Left hindlimb (tissue), 1 donor: ENCODE measurements around the gene ALK.

ENCODE experiments used
- DNase-seq: peaks from one replicate; pipeline ENCODE4 v3.0.0-alpha.2; 2018

Gene ALK

DNA sequence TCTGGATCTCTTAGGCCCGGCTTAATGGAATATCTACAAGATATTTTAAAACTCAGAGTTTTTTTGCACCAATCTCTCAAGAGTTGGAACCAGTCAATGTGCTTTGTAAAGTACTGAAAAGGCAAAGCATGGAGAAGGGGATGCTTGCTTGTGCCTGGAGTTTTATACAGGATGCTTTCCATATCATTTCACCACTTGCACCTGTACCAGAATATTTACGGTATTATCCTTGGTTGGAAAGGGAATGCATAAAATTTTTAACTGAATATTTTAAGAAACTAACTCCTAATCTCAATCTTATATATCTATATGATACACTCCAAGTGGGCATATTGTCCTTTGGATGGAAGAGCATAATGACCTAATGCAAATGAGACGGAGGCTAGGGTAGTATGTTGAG is 487.5 kb downstream of the ALK start:
- no peak for DNase-seq

DNA sequence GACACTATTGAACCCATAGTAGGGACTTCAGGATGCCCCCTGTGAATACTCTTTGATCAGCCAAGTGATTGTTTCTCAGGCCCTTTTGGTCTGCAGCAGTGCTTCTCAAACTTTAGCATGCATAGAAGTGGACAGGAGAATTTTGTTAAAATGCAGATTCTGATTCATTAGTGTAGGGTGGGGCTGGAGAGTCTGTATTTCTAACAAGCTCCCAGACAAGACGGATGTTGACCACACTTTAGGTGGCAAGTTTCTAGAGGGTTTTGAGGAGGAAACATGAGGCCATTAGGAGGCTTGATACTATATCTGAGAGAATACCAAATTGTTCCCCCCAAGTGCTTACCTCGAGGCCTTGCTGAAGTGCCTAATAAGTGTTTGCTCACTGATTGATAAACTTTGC is 488.3 kb downstream of the ALK start:
- DNase-seq: no peak

DNA sequence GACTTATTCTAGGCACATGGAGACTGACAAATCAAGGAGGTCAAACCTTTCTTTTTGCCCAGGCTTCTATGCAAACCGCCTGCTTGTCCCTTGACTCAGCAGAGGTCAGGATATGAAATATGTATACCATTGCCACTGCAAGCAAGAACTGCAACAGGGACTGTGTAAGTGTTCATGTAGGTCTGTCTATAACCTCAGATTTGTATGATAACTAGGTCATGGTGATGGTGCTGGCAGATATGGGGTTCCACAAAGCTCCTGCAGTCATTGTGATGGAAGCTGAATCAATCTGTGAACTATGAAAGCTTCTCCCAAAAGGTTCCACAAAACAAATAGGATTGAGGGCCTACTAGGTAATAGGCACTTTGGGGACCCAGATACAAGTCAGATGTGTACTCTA is 489.9 kb downstream of the ALK start:
- no peak for DNase-seq

DNA sequence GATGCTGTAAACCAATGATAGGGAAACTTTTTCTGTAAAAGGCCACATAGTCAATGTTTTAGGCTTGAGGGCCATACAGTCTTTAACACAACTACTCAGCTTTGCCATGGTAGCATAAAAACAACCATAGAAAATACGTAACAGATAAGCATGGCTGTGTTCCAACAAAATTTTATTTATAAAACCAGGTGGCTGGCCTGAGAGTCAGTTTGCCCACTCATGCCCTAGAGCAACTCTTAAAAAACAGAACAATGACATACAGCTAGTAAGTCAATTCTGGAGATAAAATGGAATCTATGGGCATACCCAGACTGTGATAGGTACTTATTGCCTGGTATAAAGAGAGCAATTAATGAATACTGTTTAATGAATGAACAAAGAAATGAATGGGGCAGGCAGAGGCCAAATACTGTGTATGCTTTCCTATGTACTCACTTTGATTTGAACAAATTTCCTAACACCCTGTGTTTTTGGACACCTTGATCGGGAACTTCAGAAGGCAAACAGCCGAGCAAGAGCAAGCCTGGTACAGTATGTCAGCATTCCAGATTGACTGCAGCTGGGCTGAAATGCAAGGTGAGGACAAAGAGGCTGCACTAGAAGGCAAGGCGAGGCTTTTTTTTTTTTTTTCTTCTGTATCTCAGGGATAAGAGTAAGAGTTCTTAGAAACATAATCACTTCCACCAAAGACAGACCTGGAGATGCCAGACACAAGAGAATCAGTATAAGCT is 490.8 kb downstream of the ALK start:
- no peak for DNase-seq

DNA sequence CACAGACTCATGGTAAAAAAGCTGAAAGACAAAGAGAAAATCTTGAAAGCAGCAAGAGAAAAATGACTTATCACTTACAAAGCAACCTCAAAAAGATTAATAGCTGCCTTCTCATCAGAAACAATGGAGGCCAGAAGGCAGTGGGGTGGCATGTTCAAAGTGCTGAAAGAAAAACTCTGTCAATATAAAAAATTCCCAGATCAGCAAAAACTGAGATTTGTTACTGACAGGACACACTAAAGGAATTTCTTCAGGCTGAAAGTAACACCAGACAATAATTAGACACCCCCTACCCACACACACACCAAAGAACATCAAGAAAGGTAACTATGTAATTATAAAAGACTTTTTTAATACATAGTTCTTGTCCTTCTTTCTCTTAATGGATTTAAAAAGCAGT is 495.0 kb downstream of the ALK start:
- DNase-seq: no peak

DNA sequence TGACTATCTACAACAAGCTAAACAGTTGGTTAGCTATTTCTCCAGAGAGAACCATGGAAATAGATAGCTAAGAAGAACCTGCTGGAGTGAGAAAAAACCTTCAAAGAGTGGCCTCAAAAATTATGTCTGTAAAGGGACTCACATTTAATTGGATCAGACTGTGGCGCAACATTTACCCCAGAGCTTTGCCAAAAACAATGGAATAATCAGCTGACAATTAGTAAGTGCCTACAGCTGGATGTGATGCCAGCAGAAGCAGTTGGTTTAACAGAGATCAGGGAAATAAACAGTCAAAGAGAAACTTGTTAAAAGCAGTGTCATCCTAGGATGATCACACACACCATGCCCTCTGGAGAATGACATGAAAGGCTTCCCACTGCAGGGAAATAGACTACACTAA is 495.5 kb downstream of the ALK start:
- DNase-seq: no peak

DNA sequence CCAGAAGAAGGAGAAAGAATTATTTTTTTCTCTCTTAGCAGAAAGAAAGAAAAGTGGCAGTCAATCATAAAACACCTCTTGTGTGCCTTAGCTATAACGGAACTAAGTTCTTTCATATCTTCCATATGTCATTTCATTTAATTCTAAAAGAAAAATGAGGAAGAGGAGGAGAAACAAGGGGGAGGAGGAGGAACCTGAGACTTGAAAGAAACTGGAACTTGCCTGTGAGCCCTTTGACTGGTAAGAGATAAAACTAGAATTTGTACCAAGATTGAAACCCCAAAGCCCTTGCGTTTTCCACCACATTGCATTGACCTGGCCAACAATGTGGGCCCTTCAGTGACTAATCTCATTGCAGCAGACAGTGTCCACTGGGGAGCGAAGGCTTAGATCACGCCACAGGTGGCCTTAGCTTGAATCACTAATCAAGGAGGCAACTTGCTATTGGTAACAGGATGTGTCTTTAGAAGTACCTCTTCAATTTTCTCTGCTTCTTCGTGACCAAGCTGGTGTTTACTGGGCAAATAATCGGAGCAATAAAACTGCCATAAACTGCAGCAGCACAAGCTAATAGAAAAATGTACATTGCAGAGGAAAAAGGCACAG is 498.2 kb downstream of the ALK start:
- DNase-seq: no peak

DNA sequence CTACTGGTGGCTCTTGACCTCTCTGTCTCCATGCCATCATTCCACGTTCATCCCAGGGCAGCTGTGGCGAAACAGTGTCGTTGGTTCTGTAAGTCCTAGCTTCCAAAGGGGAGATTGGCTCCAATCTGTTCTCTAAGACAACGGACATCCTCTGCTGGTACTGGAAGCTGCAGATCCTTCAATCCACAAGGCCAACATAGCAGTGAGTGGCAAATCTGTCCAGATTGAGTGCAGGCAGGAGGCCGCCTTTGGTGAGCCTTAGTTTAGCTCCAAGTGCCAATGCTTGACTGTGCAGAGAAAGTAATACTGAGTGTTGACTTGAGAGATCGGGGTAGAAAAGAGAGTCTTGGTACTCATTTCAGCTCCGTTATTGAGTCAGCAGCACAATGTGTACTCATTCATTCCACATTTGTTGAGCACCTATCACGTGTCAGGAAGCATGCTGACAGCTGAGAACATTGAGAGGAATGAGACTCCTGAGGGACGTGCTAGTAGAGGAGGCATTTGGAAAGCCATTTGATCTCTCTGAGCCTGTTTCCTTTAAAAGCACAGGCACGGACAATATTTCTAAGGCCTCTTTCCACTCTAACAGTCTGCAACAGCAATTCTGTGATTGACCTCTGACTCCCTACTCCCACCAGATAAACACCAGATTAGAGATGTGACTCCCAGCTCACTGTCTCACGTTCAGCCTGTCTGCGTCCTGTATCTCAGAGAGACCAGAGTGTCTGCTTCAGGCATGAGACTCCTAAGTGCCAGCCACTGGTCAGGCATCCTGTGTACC is 500.2 kb downstream of the ALK start:
- DNase-seq: no peak

DNA sequence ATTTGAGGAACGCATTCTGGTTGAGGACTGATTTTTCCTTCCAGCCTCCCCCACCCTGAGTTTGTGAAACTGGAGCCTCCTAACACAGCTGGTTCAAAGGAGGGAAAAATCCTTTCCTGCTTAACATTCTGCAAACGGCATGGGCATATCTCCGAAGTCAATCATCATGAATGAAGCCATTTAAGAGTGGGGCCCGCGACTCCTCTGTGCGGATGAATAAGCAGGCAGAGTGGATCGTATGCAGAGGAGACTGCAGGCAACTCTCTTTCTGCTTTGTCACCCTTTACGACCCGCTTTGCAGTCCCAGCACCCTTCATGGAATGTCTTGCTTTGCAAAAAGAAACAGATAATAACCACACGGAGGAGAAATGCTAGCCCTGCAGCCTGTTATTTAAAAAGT is 500.9 kb downstream of the ALK start:
- no peak for DNase-seq

DNA sequence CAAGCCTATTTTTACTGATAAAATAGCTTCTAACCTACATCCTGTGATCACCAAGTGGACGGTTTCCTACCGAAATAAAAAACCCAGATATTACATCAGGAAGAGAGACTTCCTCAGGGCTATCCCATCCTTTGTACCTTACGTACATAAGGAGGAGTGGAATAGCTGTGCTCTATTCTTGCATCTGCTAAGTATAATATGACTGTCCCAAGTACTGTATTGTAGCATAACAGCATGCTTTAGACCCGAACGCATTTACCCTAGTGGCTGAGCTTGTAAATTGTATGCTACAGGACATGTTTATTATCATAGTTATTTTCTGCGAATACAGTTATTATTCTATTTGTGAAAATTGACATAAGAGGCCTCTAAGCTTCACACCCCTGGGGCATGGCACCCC is 503.8 kb downstream of the ALK start:
- DNase-seq: no peak

DNA sequence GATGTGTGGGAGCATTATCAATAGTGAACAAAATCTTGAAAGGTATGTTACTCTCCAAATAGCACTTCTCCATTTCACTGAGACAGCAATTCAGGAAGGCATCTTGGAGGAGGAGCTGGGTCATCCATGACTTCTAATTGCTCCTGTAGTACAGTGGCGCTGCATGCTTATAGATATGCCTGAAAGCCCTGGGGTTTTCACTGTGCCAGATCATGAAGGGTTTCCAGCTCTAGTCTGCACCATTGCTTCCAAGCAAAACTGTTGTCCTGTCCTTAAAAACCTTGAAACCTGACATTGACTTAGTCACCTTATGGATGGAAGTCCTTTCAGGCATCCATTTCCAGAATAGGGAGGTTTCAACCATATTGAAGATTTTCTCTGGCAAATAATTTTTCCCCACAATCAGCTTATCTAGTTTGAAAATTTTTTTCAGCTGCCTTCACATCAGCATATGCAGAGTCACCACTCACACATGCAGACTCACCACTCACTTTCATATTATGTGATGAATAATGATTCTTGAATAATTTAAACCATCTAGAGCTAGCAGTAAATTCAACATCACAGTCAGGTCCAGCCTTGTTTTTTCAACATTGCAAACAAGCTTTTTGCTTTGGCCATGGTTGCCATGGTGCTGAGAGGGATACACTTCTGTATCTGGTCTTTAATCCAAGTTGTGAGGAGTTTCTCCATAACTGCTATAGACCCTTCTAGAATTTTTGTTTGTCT is 509.0 kb downstream of the ALK start:
- no peak for DNase-seq

DNA sequence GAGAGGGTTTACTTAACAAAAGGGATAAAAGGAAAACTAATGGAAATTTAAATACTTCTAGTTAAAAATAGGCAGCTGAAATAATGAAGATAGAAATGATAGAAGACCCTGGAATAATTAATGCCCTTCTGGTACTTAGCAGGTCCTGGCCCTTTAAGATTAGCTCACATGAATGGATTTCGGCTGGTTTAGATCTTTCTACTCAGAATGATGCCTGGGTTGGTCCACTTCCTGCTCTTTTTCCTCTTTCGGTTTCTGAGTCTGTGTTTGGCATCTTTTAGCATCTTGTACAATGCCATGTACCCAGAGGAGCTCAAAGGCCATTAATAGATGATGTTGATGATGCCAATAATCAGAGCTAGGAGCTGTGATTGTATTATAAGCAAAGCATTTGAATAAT is 515.7 kb downstream of the ALK start:
- DNase-seq: no peak

DNA sequence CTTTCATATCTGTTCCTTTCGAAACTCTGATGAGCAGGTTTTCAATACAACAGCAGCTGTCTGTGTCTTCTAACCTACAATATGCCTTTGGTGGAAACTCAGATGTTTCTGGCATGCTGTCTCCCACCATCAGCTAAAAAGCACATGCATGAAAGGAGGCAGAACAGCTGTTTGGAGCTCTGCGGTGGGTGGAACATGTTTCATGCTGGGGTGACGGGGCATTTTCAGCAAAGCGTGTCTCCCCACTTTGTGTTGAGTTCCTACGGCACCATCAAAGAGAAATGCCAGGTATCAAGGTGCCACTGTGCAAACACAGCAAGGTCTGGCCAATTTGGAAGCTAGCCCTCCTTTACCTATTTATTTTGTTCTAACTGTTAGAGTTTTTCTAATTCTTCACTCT is 516.1 kb downstream of the ALK start:
- no peak for DNase-seq

DNA sequence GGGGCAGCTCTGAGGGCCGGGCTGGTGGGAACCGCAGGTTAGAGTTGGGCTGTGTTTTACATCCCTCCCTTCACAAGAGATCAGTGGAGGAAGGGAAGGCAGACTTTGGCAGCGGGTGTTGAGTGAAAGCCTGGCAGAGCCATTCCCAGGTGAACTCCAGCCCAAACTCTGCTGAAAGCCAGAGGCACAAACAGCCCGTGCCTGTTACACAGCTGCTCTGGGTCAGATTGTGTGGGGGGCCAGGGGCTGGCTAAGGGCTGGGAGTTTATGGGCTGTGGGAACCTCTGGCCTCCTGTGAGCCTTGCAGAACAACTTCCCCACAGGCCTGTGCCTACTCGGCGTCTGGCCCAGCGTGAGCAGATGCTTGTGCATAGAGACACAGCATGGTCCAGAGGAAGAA is 519.4 kb downstream of the ALK start:
- DNase-seq: no peak

DNA sequence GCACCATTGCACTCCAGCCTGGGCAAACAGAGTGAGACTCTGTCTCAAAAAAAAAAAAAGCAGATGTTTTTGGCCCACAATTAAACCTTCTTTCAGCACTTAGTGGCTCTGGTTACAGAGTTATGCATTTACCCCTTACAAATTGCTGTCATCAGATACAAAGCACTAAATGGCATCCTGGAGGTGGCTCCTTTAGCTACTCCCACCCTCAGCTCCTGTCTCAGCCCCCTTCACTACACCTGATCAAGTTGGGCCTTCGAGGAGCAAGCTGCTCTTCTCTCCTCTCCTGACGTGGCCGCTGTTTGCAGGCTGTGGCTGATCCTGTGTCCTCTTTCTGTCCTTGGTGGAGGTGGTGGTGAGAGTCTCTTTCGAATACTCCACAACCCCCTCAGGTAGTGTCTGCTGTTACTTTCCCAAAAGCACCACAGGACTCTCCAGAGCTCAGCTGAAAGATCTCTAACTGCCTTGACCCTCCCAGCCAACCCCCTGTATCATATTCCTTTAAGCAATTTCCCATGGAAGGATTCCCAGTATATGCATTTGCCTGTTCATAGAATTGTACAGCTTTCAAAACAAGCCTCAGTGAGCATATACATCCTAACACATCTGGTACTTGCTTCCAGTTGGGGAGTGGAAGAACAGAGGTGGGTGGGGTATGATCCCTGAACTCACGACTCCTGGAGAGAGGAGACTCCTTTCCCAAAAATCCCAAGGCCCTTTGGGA is 520.3 kb downstream of the ALK start:
- DNase-seq: no peak

DNA sequence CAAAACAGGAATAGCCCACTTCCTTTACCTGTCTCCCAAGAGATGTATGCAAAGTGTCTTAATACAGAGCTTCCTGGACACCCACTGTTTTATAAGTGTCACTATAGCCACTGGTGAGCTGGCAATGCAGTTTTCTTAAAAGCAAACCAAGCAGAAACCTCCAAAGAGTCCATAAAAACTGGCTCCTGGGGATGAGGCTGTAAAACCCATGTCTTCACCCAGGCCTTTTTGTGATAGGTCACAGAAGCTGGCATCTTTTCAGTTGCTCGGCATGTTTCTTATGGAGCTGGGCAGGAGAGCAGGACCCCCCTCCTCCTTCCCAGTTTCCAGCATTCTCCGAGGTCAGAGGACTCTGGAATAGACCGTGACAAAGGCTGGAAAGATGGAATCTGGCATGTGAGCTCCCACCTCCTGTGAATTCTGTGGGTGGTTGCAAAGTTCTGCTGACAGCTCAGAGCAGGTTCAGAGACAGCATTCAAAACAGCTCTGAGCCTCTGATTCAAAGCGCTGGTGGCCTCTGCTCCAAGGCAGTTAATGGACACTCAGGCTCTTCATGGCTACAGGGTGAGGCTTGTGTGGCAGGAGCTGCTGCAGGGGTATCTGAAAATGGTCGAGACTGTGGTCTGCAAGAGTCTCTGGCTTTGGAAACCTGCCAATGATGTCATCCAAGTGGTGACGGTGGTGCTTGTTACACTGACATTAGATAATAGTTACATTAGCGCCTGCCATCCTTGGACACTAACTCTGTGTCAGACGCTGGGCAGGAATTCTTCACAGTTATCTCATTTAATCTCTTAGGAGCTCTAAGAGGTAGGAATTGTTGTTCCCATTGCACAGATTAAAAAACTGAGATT is 522.8 kb downstream of the ALK start:
- no peak for DNase-seq

DNA sequence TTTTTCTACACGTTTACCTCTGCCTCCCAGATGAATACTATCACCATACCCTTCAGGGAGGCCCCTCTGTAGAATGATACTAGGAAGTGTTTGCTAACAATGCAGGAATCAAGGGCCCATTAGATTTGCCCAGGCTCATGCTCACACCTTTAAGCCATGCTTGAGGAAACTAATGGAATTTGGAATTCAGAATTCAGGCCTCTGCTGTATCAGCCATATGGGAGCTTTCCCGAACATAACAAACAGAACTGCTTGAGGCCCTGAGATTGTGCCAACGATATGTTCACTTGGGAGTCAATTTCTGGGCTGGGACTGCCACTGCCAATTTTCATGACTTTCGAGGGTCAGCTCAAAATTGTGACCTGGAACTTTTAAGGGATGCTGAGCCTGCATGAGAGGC is 523.7 kb downstream of the ALK start:
- no peak for DNase-seq

DNA sequence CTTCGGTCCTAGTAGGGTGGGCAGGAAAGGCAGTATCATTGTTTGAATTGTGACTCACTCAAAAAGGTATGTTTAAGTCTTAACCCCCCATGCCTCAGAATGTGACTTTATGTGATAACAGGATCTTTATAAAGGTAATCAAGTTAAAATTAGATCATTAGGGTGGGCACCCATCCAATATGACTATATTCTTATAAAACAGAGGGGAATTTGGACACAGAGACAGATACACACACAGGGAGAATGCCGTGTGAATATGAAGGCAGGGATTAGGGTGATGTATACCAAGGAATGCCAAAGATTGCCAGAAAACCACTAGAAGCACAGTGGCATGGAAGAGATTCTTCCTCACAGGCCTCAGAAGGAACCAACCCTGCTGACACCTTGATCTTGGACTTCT is 524.3 kb downstream of the ALK start:
- DNase-seq: no peak

DNA sequence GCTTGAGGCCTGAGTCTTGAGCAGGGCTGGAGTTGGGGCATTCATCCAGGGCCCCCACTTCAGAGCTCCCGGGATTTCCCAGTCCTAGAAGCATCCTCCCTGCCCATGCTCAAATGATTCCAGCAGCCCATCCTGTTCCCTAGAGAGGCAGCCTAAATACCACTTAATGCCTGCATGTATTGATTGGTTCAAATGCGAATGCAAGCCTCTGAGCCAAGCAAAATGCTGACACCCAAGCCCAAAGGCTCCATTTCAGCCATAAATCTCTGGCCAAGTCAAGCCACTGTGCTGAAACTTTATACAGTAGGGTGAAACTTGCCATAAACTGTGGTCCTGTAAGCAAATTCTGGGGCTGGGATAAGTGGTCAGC is 526.4 kb downstream of the ALK start:
- DNase-seq: no peak

DNA sequence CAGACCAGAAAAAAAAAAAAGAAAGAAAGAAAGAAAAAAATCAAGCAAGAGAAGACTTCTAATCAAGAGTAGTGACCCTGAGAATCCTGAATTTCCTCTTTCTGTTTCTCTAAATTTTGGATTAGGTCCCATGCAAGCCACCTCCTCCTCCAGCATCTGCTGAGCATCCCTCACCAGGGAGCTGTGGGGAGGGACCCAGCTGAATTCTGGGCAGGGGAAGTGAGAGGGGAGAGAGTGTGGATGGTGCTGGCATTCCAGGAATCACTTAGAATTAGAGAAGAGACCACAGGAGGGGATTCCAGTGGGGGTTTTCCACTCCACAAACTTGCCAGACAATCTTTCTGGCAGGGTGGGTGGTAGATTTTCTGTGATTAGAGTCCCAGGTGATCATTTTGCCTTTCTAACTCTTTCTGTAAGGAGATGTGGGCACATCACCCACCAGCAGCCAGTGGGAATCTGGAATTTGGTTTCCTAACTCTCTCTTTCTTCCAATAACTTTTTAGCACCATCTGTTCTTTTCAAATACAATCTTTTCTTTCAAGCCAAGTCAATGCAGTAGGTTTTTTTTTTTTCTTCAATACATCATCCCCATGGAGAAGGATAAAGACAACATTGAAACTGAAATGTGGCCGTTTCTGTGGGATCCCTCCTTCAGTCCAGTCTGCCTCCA is 526.9 kb downstream of the ALK start:
- DNase-seq: no peak

DNA sequence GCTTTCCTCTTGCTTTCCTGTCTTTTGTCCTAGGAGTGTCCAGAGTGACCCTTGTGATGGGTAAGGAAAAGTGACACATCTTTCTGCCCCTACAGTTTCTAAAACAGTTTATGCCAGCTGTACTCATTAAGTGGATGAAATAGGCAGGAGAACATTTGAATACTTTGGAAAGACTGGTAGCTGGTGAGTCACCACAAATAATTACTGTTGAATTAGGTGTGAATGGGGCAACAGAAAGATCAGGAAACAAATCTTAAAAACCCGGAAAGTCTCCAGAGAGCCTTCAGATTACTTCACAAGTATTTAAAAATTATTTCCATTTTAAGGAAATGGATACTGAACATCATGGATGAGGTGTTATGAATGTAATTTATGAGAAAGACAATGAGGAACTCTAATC is 527.7 kb downstream of the ALK start:
- DNase-seq: no peak
